HCT116 (cell line): ENCODE measurements around the gene RP9.

ENCODE experiments used
- CEBPB ChIP-seq: IDR thresholded peaks from 2 replicates; pipeline ENCODE4 v1.6.1; 2012; ENCODE audit warnings: low read depth
- EZH2phosphoT487 ChIP-seq: fragments of 200-600 bp; IDR thresholded peaks from 2 replicates; pipeline ENCODE4 v1.6.1; 2018; ENCODE audit warnings: antibody characterized with exemption, borderline replicate concordance
- JUND ChIP-seq: IDR thresholded peaks from 2 replicates; pipeline ENCODE4 v1.6.1; 2012
- MAX ChIP-seq: IDR thresholded peaks from 2 replicates; pipeline ENCODE4 v1.6.1; 2012
- POLR2A ChIP-seq: IDR thresholded peaks from 2 replicates; pipeline ENCODE4 v1.7.0; 2011; ENCODE audit warnings: borderline replicate concordance; ENCODE audit not compliant: insufficient read depth, insufficient read length; ENCODE audit errors: extremely low read depth
- REST ChIP-seq: IDR thresholded peaks from 2 replicates; pipeline ENCODE4 v1.6.1; 2012; ENCODE audit warnings: low read depth
- TF ChIP-seq, protein P1 (sequence below), 3 experiments: fragments of 200-600 bp in 1 of 3; sonication (generic) in 1 of 3; IDR thresholded peaks in 2 of 3; conservative IDR thresholded peaks in 1 of 3; 2 replicates each; pipeline ENCODE4 v1.5.1; 2012 to 2017; ENCODE audit warnings: low read depth in 2 of 3, low read length in 2 of 3, antibody characterized with exemption in 1 of 3, borderline replicate concordance in 1 of 3, control low read depth in 1 of 3, mild to moderate bottlenecking in 1 of 3, mixed read lengths in 1 of 3, mixed run types in 1 of 3, moderate library complexity in 1 of 3; ENCODE audit not compliant: insufficient read depth in 1 of 3

GRCh38 chr7:33067921-33068320 is 41.3 kb downstream of the RP9 start:
- TF ChIP-seq REST (no peak), JUND (no peak), MAX (no peak), EZH2phosphoT487 (no peak), POLR2A (no peak), CEBPB (no peak)
- TF ChIP-seq, protein P1, sequence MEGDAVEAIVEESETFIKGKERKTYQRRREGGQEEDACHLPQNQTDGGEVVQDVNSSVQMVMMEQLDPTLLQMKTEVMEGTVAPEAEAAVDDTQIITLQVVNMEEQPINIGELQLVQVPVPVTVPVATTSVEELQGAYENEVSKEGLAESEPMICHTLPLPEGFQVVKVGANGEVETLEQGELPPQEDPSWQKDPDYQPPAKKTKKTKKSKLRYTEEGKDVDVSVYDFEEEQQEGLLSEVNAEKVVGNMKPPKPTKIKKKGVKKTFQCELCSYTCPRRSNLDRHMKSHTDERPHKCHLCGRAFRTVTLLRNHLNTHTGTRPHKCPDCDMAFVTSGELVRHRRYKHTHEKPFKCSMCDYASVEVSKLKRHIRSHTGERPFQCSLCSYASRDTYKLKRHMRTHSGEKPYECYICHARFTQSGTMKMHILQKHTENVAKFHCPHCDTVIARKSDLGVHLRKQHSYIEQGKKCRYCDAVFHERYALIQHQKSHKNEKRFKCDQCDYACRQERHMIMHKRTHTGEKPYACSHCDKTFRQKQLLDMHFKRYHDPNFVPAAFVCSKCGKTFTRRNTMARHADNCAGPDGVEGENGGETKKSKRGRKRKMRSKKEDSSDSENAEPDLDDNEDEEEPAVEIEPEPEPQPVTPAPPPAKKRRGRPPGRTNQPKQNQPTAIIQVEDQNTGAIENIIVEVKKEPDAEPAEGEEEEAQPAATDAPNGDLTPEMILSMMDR (IDR thresholded peaks at IDR 0.05 in 2 of 3, conservative IDR thresholded peaks at IDR 0.05 in 1 of 3; ENCODE audit: borderline replicate concordance in 1 of 3, insufficient read depth in 1 of 3, low read depth in 2 of 3, low read length in 2 of 3) = no peak
